Nucleus accumbens (tissue), 56 donors: ENCODE data around the gene TMEM255B.
A peak's percentile ranks its signal among the peaks of the same experiment; 100 is the strongest.

ENCODE experiments used
- DNase-seq, 56 donors: peaks; one replicate each; lab custom pipeline; 2025; lab: John Stamatoyannopoulos, UW

The TMEM255B gene

DNA sequence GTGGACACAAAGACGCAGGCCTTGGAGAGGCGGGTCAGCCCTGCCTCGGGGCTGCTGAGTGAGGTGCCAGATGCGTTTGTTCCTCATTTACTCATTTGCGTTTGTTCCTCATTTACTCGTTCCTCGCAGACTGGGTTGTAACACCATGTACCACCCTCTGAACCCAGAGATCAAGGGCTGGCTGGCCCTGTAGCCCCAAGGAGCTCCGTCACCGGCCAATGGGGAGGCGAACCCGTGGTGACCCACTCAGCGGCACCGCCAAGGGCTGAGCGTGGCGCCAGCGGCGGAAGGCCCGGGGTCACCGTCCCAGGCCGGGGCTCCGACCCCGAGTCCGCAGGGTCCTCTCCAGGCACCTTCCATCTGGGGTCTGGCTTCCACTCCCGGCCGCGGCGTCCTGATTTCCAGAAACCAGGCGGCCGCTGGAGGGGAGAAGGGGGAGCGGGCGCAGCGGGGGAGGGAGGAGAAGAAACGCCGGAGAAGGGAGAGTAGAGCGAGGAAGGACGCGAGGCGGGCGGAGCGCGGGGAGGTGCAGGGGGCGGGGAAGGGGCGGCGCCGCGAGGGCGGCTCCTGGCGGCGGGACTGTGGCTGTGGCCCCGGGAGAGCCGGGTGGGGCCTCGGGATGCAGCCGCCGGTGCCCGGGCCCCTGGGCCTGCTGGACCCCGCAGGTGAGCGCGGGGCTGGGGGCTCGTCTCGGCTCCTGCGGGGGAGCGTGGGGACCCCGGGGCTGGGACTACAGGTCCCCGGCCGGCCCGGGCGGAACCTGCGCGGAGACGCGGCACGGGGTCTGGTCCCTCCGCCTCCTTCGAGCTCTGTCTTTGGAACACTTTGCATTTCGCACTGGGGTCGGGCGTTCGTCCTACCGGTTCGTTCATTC lies at the start of gene TMEM255B:
TSS of gene TMEM255B (plus strand) at position 576 of the 874 bp plus-strand sequence. CDS start at position 620, 44 bp downstream.
- peak in 51 of 56 donors; percentile 17 to 80 (median 54) for DNase-seq

DNA sequence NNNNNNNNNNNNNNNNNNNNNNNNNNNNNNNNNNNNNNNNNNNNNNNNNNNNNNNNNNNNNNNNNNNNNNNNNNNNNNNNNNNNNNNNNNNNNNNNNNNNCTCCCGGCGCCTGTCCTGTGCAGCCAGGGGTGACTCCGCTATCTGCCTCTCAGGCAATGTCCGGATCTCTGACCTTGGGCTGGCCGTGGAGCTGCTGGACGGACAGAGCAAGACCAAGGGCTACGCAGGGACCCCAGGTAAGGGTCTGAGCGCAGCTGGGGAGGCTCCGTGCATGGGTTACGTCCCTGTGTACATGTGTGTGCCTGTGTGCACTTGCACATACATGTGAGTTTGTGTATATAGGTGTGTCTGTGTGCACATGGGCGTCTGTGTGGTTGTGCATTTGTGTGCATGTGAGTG lies 36.1 kb upstream of the TMEM255B start:
- no peak for DNase-seq

DNA sequence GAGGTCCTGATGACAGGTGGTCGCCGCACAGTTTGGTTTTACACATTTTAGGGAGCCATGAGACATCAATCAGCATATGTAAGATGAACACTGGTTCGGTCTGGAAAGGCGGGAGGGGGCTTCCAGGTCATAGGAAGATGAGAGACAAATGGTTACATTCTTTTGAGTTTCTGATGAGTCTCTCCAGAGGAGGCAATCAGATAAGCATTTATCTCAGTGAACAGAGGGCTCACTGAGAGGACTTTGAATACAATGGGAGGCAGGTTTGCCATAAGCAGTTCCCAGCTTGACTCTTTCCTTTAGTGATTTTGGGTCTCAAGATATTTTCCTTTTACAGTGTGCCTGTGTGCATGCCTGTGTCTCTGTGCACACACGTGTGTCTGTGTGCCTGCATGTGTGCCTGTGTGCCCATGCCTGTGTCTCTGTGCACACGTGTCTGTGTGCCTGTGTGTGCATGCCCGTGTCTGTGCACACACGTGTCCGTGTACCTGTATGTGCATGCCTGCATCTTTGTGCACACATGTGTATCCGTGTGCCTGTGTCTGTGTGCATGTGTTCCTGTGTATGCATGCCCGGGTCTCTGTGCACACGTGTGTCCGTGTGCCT lies 35.5 kb upstream of the TMEM255B start:
- DNase-seq: no peak

- DNase-seq: no peak
These were observed 34.8 kb upstream of the TMEM255B start for GRCh38 chr13:113724016-113724758.

GRCh38 chr13:113724780-113725315 lies 34.2 kb upstream of the TMEM255B start:
- DNase-seq: peak; percentile 17 to 91 (median 73)

DNA sequence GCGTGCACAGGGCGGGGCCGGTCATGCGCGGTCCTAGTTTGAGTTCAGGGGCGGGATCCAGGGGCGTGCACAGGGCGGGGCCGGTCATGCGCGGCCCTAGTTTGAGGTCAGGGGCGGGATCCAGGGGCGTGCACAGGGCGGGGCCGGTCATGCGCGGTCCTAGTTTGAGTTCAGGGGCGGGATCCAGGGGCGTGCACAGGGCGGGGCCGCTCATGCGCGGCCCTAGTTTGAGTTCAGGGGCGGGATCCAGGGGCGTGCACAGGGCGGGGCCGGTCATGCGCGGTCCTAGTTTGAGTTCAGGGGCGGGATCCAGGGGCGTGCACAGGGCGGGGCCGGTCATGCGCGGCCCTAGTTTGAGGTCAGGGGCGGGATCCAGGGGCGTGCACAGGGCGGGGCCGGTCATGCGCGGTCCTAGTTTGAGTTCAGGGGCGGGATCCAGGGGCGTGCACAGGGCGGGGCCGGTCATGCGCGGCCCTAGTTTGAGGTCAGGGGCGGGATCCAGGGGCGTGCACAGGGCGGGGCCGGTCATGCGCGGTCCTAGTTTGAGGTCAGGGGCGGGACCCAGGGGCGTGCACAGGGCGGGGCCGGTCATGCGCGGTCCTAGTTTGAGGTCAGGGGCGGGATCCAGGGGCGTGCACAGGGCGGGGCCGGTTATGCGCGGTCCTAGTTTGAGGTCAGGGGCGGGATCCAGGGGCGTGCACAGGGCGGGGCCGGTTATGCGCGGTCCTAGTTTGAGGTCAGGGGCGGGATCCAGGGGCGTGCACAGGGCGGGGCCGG lies 33.5 kb upstream of the TMEM255B start:
- DNase-seq: peak in 14 of 56 donors; percentile 21 to 89 (median 70)

GRCh38 chr13:113726106-113726821 lies 32.8 kb upstream of the TMEM255B start:
- DNase-seq: peak in 35 of 56 donors; percentile 10 to 65 (median 33)

GRCh38 chr13:113726961-113727411 lies 32.0 kb upstream of the TMEM255B start:
- no peak for DNase-seq

GRCh38 chr13:113728571-113729054 lies 30.4 kb upstream of the TMEM255B start:
- DNase-seq: no peak

DNA sequence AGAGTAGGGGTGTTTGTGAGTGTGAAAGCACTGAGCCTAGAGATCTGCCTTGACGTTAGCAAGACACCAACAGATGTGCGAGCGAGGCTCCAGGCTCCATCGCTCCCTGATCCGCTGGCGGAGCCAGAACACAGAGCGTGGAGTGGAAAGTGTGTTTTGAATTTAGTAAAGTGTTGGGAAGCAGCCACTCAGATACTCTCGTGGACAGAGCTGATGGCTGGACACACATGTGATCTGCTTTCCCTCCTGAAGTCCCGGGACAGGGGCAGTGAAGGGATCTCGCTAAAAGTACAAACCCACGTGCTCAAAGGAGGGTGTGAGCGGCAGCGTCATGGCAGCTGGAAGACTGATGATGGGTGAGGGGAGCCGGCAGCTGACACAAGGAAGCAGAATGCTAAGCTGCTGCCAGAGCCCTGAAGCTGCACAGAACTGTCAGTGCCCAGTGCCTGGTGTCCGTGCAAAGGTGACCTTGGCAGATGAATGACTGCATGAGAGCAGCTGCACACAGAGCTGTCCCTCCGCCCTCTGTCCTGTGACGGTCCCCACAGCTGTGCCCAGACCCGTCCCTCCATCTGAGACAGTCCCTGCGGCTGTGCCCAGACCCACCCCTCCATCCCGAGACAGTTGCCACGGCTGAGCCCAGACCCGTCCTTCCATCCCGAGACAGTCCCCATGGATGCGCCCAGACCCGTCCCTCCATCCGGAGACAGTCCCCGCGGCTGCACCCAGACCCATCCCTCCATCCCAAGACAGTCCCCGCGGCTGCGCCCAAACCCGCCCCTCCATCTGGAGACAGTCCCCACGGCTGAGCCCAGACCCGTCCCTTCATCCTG lies 29.6 kb upstream of the TMEM255B start:
- DNase-seq: no peak

DNA sequence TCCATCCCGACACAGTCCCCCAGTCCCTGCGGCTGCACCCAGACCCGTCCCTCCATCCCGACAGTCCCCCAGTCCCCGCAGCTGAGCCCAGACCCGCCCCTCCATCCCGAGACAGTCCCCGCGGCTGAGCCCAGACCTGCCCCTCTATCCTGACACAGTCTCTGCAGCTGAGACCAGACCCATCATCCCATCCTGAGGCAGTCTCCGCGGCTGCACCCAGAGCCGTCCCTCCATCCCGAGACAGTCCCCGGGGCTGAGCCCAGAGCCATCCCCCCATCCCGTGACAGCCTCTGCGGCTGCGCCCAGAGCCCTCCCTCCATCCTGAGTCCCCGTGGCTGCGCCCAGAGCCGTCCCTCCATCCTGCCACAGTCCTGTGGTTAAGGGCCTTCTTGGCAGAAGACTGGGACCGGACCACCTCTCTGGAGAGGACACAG lies 28.8 kb upstream of the TMEM255B start:
- DNase-seq: no peak

GRCh38 chr13:113730831-113731191 lies 28.2 kb upstream of the TMEM255B start:
- no peak for DNase-seq

DNA sequence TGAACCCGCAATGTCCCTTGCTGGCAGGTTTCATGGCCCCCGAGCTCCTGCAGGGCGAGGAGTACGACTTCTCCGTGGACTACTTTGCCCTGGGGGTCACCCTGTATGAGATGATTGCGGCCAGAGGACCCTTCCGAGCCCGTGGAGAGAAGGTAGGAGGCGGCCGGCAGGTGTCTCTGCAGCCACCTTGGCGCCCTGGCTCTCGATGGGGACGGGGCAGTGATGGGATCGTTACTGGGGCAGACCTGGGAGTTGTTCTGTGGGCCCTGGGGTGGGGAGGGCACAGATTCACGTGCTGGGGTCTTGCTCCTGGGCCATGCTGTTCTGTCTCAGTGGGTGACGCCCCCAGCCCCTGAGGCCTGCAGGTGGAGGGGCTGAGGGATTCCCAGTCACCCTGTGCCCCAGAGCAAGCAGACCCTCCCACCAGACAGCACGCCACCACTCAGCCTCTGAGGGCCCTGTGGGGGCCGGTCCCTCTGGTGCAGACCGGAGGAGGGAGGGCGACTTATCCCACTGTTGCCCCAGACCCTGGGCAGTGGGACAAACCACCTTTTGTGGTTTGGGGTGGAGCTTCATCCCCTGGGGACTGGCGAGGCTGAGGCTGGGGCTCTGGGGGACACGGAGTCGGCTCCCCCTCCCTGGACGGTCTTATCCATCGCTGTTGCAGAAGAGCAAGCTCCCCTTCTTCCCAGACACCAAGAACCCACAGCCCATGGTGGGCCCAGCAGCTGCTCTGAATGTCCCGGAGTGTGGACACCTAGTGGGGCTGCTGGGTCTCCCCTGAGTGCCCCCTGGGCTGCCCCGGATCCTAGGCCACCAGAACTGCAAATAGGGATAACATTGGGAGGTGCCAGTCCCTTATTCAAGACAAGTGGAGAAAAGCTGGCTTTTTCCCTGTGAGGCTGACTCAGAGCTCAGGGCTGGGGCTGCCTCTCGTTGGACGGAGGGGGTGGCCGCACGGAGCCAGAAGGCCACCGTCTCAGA lies 27.5 kb upstream of the TMEM255B start:
- DNase-seq: no peak

DNA sequence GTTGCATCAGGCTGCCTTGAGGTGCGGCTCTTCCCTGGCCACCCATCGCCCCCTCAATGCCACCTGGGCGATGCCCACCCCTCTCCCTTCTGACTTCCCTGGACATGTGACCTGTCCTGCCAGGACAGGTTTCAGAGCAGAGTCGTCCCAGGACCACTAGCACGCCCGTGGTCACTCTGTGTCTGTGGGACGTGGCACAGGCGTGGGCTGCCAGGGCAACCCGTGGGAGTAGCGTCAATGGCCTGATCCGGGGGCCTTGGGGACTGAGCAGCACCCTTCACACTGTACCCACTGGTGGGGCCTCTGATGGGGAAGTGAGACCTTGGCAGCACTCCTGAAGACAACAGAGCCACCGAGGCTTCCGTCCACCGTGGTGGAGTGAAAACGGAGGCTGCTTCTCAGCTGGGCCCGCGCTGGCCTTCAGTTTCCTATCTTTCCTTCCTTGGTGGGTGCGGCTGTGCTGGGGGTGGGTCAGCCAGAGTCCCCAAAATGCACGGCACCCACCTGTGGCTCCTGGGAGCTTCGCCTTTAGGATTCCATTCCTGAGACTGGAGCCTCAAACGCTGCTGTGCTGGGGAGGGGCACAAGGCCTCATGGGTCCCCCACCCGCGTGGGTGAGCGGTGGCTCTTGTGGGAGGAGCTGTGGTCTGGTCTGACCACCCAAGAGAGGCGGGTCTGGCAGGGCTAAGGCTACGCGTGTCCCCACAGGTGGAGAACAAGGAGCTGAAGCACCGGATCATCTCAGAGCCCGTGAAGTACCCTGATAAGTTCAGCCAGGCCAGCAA lies 26.7 kb upstream of the TMEM255B start:
- DNase-seq: no peak

- DNase-seq: no peak
These were observed 25.8 kb upstream of the TMEM255B start for GRCh38 chr13:113732961-113733950.
